C4-2B (cell line): ENCODE results near the gene ZNF169.

Experiments
- ZFX ChIP-seq: fragments of 450-650 bp; IDR thresholded peaks from 2 replicates; pipeline ENCODE4 v1.6.1; 2017
- TF ChIP-seq, protein P1 (sequence below): fragments of 450-650 bp; conservative IDR thresholded peaks from 2 replicates; pipeline ENCODE4 v1.5.1; 2017; ENCODE audit warnings: mild to moderate bottlenecking

DNA sequence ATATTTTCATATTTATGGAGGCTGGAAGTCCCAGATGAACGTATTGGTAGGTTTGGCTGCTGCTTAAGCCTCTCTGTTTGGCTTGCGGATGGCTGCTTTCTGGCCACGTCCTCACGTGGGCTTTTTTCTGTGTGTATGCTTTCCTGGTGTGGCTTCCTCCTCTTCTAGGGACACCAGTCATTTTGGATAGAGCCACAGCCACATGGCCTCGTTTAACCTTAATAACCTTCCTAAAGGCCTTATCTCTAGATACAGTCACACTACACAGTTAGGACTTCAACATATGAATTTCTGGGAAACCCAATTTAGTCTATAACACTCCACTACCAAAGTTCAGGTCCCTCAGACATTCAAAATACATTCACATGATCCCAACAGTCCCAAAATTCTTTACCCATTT lies 42.5 kb downstream of the ZNF169 start:
- TF ChIP-seq, protein P1, sequence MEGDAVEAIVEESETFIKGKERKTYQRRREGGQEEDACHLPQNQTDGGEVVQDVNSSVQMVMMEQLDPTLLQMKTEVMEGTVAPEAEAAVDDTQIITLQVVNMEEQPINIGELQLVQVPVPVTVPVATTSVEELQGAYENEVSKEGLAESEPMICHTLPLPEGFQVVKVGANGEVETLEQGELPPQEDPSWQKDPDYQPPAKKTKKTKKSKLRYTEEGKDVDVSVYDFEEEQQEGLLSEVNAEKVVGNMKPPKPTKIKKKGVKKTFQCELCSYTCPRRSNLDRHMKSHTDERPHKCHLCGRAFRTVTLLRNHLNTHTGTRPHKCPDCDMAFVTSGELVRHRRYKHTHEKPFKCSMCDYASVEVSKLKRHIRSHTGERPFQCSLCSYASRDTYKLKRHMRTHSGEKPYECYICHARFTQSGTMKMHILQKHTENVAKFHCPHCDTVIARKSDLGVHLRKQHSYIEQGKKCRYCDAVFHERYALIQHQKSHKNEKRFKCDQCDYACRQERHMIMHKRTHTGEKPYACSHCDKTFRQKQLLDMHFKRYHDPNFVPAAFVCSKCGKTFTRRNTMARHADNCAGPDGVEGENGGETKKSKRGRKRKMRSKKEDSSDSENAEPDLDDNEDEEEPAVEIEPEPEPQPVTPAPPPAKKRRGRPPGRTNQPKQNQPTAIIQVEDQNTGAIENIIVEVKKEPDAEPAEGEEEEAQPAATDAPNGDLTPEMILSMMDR, result no peak
- TF ChIP-seq ZFX, result no peak
